Liver (tissue), 3 donors: ENCODE results near the gene ARHGAP6.

Experiments used
- EGR1 ChIP-seq, 2 donors: IDR thresholded peaks; 2 replicates each; pipeline ENCODE4 v1.6.1; 2016 to 2018; ENCODE audit warnings: antibody characterized with exemption in 2 of 2, low read depth in 2 of 2
- FOXA1 ChIP-seq: IDR thresholded peaks from 2 replicates; pipeline ENCODE4 v1.6.1; 2016; ENCODE audit warnings: antibody characterized with exemption
- GABPA ChIP-seq, 2 donors: IDR thresholded peaks in 1 of 2; conservative IDR thresholded peaks in 1 of 2; 2 replicates each; pipeline ENCODE4 v1.6.1; 2016; ENCODE audit warnings: antibody characterized with exemption in 2 of 2, mild to moderate bottlenecking in 1 of 2, moderate library complexity in 1 of 2
- JUND ChIP-seq, 2 donors: IDR thresholded peaks; 2 replicates each; pipeline ENCODE4 v1.6.1; 2016; ENCODE audit warnings: antibody characterized with exemption in 2 of 2
- RAD21 ChIP-seq, 2 donors: IDR thresholded peaks; 2 replicates each; pipeline ENCODE4 v1.6.1; 2016; ENCODE audit warnings: antibody characterized with exemption in 2 of 2, mild to moderate bottlenecking in 2 of 2
- RXRA ChIP-seq, 2 donors: IDR thresholded peaks; 2 replicates each; pipeline ENCODE4 v1.6.1; 2017 to 2018; ENCODE audit warnings: antibody characterized with exemption in 2 of 2, mild to moderate bottlenecking in 1 of 2
- SP1 ChIP-seq: IDR thresholded peaks from 2 replicates; pipeline ENCODE4 v1.6.1; 2018; ENCODE audit warnings: antibody characterized with exemption, mild to moderate bottlenecking
- TAF1 ChIP-seq: conservative IDR thresholded peaks from 2 replicates; pipeline ENCODE4 v1.6.1; 2016; ENCODE audit warnings: antibody characterized with exemption, mild to moderate bottlenecking
- YY1 ChIP-seq: IDR thresholded peaks from 2 replicates; pipeline ENCODE4 v1.6.1; 2016; ENCODE audit warnings: antibody characterized with exemption, mild to moderate bottlenecking
- TF ChIP-seq, protein P1 (sequence below): fragments of 150-350 bp; IDR thresholded peaks from 2 replicates; pipeline ENCODE4 v1.5.1; 2017; ENCODE audit warnings: improper control_type of control experiment, low read depth, low read length; ENCODE audit not compliant: missing input control
- TF ChIP-seq, protein P2 (sequence below): IDR thresholded peaks from 2 replicates; pipeline ENCODE4 v1.6.1; 2016; ENCODE audit warnings: antibody characterized with exemption
- TF ChIP-seq, protein P3 (sequence below): IDR thresholded peaks from 2 replicates; pipeline ENCODE4 v1.6.1; 2016; ENCODE audit warnings: antibody characterized with exemption
- TF ChIP-seq, protein P4 (sequence below): IDR thresholded peaks from 2 replicates; pipeline ENCODE4 v1.6.1; 2016; ENCODE audit warnings: antibody characterized with exemption, mild to moderate bottlenecking
- TF ChIP-seq, protein P5 (sequence below): IDR thresholded peaks from 2 replicates; pipeline ENCODE4 v1.6.1; 2016; ENCODE audit warnings: antibody characterized with exemption
- donor health status: healthy.
- donor health status: healthy.

DNA sequence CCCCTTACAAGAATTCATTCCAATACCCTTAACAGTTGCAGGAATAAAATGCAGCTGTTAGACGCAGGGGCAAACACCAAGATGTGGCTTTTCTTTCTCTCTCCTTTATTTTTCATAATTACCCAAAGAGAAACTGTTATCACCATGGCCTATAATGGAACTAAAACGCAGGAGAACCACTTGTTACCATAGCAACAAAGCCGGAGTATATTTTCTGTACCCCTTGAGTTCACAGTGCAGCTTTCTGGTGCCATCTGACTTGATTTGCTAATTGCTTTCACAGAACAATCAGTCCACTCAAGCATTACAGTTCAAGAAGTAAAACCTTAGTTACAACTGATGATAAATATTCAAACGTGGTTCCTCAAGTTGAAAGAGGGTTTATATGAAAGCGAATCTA lies 214.6 kb downstream of the ARHGAP6 start:
- TF ChIP-seq, protein P1, sequence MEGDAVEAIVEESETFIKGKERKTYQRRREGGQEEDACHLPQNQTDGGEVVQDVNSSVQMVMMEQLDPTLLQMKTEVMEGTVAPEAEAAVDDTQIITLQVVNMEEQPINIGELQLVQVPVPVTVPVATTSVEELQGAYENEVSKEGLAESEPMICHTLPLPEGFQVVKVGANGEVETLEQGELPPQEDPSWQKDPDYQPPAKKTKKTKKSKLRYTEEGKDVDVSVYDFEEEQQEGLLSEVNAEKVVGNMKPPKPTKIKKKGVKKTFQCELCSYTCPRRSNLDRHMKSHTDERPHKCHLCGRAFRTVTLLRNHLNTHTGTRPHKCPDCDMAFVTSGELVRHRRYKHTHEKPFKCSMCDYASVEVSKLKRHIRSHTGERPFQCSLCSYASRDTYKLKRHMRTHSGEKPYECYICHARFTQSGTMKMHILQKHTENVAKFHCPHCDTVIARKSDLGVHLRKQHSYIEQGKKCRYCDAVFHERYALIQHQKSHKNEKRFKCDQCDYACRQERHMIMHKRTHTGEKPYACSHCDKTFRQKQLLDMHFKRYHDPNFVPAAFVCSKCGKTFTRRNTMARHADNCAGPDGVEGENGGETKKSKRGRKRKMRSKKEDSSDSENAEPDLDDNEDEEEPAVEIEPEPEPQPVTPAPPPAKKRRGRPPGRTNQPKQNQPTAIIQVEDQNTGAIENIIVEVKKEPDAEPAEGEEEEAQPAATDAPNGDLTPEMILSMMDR = no peak
- no peak for TF ChIP-seq RAD21 (IDR thresholded peaks at IDR 0.05)
- TF ChIP-seq, protein P2, sequence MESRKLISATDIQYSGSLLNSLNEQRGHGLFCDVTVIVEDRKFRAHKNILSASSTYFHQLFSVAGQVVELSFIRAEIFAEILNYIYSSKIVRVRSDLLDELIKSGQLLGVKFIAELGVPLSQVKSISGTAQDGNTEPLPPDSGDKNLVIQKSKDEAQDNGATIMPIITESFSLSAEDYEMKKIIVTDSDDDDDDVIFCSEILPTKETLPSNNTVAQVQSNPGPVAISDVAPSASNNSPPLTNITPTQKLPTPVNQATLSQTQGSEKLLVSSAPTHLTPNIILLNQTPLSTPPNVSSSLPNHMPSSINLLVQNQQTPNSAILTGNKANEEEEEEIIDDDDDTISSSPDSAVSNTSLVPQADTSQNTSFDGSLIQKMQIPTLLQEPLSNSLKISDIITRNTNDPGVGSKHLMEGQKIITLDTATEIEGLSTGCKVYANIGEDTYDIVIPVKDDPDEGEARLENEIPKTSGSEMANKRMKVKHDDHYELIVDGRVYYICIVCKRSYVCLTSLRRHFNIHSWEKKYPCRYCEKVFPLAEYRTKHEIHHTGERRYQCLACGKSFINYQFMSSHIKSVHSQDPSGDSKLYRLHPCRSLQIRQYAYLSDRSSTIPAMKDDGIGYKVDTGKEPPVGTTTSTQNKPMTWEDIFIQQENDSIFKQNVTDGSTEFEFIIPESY = no peak
- TF ChIP-seq, protein P3, sequence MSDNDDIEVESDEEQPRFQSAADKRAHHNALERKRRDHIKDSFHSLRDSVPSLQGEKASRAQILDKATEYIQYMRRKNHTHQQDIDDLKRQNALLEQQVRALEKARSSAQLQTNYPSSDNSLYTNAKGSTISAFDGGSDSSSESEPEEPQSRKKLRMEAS = no peak
- TF ChIP-seq YY1 = no peak
- no peak for TF ChIP-seq JUND (IDR thresholded peaks at IDR 0.05)
- TF ChIP-seq, protein P4, sequence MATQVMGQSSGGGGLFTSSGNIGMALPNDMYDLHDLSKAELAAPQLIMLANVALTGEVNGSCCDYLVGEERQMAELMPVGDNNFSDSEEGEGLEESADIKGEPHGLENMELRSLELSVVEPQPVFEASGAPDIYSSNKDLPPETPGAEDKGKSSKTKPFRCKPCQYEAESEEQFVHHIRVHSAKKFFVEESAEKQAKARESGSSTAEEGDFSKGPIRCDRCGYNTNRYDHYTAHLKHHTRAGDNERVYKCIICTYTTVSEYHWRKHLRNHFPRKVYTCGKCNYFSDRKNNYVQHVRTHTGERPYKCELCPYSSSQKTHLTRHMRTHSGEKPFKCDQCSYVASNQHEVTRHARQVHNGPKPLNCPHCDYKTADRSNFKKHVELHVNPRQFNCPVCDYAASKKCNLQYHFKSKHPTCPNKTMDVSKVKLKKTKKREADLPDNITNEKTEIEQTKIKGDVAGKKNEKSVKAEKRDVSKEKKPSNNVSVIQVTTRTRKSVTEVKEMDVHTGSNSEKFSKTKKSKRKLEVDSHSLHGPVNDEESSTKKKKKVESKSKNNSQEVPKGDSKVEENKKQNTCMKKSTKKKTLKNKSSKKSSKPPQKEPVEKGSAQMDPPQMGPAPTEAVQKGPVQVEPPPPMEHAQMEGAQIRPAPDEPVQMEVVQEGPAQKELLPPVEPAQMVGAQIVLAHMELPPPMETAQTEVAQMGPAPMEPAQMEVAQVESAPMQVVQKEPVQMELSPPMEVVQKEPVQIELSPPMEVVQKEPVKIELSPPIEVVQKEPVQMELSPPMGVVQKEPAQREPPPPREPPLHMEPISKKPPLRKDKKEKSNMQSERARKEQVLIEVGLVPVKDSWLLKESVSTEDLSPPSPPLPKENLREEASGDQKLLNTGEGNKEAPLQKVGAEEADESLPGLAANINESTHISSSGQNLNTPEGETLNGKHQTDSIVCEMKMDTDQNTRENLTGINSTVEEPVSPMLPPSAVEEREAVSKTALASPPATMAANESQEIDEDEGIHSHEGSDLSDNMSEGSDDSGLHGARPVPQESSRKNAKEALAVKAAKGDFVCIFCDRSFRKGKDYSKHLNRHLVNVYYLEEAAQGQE = no peak
- no peak for TF ChIP-seq FOXA1
- TF ChIP-seq, protein P5, sequence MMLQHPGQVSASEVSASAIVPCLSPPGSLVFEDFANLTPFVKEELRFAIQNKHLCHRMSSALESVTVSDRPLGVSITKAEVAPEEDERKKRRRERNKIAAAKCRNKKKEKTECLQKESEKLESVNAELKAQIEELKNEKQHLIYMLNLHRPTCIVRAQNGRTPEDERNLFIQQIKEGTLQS = no peak
- TF ChIP-seq TAF1 = no peak
- TF ChIP-seq GABPA (IDR thresholded peaks at IDR 0.05 in 1 of 2, conservative IDR thresholded peaks at IDR 0.05 in 1 of 2) = no peak
- TF ChIP-seq SP1 = no peak
- no peak for TF ChIP-seq EGR1 (IDR thresholded peaks at IDR 0.05; ENCODE audit: low read depth in 2 of 2)
- no peak for TF ChIP-seq RXRA (IDR thresholded peaks at IDR 0.05)
